AG10803 (cell line): ENCODE measurements around the gene RBP3.

Experiments
- DNase-seq: peaks from one replicate; pipeline ENCODE4 v3.0.0; 2010; ENCODE audit warnings: low read depth
- H3K4me3 ChIP-seq: 2 replicates; pipeline ENCODE4 v1.5.1; 2011; ENCODE audit warnings: mild to moderate bottlenecking, low read length, control low read depth
- CTCF ChIP-seq: conservative IDR thresholded peaks from 2 replicates; pipeline ENCODE4 v1.5.1; 2011; ENCODE audit warnings: mild to moderate bottlenecking, low read length, control low read depth, inconsistent platforms

The RBP3 gene

GRCh38 chr10:47344996-47345870, 2.9 kb upstream of the RBP3 start:
- no peak for DNase-seq
- no peak overlapping the region for H3K4me3 ChIP-seq
- TF ChIP-seq CTCF: no peak

- no peak overlapping the region for H3K4me3 ChIP-seq
- no peak for DNase-seq
- TF ChIP-seq CTCF: no peak
These were observed 1.4 kb upstream of the RBP3 start for GRCh38 chr10:47346581-47347302.

- H3K4me3 ChIP-seq: no peak overlapping the region
- no peak for DNase-seq
- TF ChIP-seq CTCF: no peak
These were observed 874 bp upstream of the RBP3 start for GRCh38 chr10:47347303-47347675.

- H3K4me3 ChIP-seq: no peak overlapping the region
- no peak for TF ChIP-seq CTCF
- DNase-seq: no peak
These were observed 703 bp downstream of the RBP3 start for GRCh38 chr10:47348661-47349470.

- H3K4me3 ChIP-seq: no peak overlapping the region
- DNase-seq: no peak
- TF ChIP-seq CTCF: no peak
These were observed 1.4 kb downstream of the RBP3 start for GRCh38 chr10:47349516-47349915.

GRCh38 chr10:47349941-47350371, 1.8 kb downstream of the RBP3 start:
- no peak for TF ChIP-seq CTCF
- no peak for DNase-seq
- no peak overlapping the region for H3K4me3 ChIP-seq
